ENCODE measurements around the gene ARRDC3. TPM values are rescaled to one million over a fixed set of nuclear protein-coding genes. Genes with fewer than 3 reads are reported as not detected.
"Not testable (repeated sequence)": the region's sequence is repeated elsewhere in the genome, so short reads cannot be mapped to it uniquely, and the experiment has no call there.

Gene ARRDC3, protein sequence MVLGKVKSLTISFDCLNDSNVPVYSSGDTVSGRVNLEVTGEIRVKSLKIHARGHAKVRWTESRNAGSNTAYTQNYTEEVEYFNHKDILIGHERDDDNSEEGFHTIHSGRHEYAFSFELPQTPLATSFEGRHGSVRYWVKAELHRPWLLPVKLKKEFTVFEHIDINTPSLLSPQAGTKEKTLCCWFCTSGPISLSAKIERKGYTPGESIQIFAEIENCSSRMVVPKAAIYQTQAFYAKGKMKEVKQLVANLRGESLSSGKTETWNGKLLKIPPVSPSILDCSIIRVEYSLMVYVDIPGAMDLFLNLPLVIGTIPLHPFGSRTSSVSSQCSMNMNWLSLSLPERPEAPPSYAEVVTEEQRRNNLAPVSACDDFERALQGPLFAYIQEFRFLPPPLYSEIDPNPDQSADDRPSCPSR
- 20.1 TPM for total RNA-seq
- long read RNA-seq, full-length matches to known transcripts = 7 of 14 reads
- long read RNA-seq, partial matches to known transcripts = 0 of 14 reads
- long read RNA-seq, other reads (novel, unspliced or antisense) = 7 of 14 reads

DNA sequence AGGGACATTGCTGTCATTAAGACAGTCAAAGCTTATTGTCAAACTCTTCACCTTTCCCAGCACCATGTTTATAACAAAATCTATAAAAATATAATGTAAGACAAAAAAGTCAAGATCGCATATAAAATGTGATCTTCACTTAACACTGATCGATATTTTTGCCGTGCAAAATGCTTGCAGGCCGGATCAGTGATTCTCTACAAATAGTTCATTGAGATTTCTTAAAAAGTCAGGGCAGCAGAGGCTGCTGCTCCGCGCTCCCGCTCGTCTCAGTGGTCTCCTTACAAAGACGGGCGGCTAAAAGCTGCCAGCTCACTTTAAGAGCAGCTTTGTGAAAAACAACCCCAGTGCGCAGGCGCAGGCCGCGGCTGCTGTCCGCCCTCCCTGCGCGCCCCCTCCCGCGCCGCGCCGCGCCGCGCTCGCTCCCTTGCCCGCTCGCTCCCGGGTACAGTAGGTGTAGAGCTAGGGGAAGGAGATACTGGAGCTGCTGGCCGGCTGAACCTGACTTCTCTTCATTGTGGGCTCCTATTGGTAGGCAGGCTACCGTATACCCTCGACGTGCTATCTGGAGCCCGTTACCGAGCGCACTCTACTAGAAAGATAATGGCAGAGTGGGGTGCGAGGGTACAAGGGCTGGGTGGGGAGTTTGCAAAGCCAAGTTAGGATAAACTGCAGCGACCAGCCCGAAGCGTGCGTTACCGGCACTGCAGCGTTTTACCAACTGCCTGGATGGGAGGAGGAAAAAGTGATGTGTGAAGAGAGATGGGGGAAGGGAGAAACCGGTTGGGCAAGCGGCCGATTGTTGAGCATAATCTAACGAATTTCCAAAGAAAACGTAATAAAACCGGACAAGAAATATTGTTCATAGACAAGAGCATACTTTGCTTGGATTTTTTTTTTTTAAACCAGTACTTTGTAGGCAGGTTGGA, at the start of gene ARRDC3:
ARRDC3 (minus strand) TSS at position 291 of the 929 bp plus-strand sequence; CDS start at position 66, 225 bp downstream.
- intact Hi-C loops (cut with DNase I) = loop anchor here (2.0 to 5.0 kb wide), 3 partner anchors 70 to 506 kb away; no protein-coding TSS in a partner anchor
- DNase-seq (ENCODE audit: low spot score) = peak; percentile 99

DNA sequence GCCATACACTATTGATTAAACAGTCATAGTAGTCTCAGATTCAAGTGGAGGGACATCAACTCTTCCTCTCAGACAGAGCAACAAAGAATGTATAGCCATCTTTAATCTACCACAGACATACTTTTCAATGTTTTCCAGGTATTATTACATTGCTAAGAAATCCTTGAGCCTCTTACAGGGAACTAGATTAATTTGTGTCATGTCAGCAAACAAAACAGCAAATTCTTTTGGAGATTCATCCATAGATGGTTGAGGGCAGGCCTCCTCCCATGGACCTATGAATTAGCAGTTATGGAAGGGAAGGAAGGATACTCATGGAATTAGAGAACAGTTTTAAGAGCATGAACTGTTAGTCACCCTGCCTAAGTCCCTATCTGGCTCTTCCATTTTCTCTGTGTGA, 47.8 kb upstream of the ARRDC3 start:
- DNase-seq (ENCODE audit: low spot score) = no peak

DNA sequence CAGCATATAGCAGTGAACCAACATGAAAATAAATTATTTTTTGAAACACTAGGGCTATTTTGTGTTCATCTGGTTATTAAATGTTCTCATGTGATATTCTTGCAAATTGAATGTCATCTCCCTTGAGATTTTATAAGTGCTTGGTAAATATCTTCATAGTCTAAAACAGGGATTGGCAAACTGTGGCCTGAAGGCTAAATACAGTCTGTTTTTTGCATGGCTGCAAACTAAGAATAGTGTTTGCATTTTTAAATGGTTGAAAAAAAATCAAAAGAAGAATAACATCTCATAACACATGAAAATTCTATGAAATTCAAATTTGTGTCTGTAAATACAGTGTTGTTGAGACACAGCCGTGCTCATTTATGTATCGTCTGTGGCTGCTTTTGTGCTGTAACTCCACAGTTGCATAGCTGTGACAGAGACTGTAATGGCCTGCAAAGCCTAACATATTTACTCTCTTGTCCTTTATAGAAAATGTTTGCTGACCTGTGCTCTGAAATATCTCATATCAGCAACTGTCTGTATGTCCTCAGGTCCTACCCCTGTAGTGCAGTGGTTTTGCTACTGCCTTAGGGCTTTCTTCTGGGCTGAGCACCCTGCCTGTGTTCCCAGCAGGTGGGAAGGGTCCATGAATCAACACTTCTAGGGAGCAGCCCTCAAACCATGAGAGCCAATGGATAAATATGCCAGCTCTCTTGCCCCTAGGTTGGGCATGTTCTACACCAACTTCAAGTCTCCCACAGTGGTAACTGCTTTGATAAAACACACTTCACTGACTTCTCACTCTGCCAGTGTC, 41.7 kb upstream of the ARRDC3 start:
- no peak for DNase-seq (ENCODE audit: low spot score)
- intact Hi-C loops (cut with DNase I) = no loop called here

More for the DNA sequence above, 47.8 kb upstream of the ARRDC3 start:
- intact Hi-C loops (cut with DNase I) = no loop called here

DNA sequence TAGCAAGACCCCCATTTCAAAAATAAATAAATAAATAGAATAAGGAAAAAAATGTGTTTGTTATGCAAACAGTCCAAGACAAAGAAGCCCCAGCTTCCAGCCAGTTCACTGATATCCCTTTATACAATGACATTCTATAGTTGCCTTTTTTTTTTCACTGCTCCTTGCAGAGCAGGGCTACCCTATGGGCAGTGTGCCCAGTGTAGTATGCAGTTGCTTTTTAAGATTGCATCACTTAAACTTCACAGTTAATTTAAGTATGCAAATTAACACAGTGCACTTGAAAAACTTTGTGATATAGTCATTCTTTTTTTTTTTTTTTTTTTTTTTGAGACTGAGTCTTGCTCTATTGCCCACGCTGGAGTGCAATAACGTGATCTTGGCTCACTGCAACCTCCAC, 40.8 kb upstream of the ARRDC3 start:
- no peak for DNase-seq (ENCODE audit: low spot score)
- intact Hi-C loops (cut with DNase I) = no loop called here

DNA sequence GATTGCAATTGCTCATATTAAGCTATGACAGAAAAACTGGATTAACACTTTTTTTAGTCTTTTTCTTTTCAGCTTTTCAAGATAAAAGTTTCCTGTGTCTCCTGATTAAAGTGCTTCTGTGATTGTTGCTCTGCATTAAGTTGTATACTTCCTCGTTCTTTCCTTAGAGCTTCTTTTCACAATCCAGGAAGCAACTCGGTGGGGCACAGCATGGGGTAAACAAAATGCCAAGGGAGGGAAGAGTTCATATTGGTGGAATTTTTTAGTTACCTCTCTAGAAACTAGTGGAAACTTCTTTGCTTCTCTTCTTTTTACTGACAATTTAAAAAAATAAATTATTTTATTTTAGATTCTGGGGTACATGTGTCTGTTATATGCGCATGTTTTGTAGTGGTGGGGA, 37.8 kb upstream of the ARRDC3 start:
- no peak for DNase-seq (ENCODE audit: low spot score)
- intact Hi-C loops (cut with DNase I) = loop anchor here (2.0 kb wide), 1 partner anchor 318 kb away; no protein-coding TSS in a partner anchor

DNA sequence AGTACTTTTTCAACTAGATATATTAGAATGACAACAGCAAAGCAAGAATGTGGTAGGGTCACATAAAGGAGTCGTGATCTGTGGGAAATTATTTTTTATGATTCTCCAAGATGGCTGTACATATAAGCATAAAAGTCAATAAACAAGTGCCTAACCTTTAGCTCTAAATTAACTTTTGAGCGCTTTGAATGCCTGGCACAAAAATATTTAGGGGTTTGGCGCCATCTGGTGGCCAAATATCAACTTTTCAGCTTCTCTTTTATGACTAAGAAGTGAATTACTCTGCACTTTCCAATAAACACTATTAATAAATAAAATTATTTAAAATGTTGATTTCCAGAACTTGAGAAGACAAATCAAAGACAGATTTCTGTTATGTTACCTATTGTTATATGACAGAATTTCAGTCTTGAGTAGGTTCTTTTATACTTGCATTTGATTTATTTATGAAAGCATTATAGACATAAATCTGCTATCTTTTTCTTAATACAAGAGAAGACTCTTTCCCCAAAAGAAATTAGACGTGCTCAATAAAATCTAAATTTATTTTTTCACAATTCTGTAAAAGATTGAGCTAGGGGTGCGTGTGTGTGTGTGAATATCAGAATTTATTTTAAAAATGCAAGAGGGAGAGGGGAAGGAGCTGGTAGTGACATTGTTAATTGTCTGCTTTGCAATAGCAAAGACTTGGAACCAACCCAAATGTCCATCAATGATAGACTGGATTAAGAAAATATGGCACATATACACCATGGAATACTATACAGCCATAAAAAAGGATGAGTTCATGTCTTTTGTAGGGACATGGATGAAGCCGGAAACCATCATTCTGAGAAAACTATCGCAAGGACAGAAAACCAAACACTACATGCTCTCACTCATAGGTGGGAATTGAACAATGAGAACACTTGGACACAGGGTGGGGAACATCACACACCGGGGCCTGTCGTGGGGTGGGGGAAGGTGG, 36.7 kb upstream of the ARRDC3 start:
- intact Hi-C loops (cut with DNase I) = loop anchor here (2.0 to 10.0 kb wide), 3 partner anchors 317 to 555 kb away; no protein-coding TSS in a partner anchor
- DNase-seq (ENCODE audit: low spot score) = no peak

DNA sequence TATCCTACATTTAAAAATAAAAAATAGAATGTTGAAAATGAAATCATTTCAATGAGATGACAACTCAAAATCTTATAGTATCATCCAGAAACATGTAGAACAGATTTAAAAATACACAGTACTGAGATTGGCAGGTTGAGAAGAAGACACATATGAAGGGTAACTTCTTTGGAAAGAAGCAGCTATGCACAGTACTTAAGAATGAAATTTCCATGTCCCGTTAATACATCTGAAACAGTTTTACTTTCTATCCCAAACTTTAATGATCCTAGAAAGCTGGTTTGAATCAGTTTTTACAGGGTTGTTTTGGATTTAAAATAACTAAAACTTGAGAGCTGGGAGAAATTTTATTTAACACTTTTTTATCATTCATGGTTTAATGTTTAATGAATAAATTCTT, 36.0 kb upstream of the ARRDC3 start:
- intact Hi-C loops (cut with DNase I) = loop anchor here (2.0 to 10.0 kb wide), 2 partner anchors 484 to 554 kb away; no protein-coding TSS in a partner anchor
- DNase-seq (ENCODE audit: low spot score) = no peak

DNA sequence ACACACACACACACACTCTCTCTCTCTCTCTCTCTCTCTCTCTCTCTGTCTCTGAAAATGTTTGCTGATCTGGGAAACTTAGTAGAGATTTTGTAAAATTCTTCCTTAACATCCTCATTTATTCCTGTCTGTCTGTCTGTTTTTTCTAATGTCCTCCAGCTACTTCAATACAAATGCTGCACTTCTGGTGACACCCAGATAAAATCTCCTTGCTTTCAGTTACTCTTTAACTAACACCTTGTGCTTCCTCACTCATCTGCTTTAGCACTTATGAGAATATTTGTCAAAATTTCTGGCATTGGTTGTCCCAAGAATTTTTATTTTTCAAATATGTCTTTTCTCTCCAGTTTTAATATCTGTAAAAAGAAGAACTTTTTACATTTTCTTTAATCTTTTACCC, 35.0 kb upstream of the ARRDC3 start:
- no peak for DNase-seq (ENCODE audit: low spot score)
- intact Hi-C loops (cut with DNase I) = loop anchor here (2.0 to 10.0 kb wide), 2 partner anchors 483 to 553 kb away; no protein-coding TSS in a partner anchor

DNA sequence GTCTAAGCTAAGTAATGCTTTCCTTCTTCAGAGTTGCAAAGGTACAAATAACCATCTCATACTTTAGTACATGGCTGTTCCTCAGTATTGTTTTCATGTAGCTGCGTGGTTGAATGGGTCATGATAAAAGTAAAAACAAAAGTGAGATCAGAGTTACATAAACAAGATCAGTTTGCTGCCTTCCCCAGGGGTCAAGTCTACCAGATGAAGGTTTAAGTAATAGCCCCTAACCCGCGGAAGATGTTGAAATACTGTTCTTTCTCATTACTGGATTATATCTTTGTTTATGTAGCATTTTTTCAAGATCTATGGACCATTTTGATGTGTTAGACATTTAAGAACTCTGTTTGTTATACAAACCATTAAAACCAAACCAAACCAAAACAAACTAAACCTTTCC, 34.1 kb upstream of the ARRDC3 start:
- intact Hi-C loops (cut with DNase I) = loop anchor here (10.0 kb wide), 1 partner anchor 482 kb away; no protein-coding TSS in a partner anchor
- no peak for DNase-seq (ENCODE audit: low spot score)

DNA sequence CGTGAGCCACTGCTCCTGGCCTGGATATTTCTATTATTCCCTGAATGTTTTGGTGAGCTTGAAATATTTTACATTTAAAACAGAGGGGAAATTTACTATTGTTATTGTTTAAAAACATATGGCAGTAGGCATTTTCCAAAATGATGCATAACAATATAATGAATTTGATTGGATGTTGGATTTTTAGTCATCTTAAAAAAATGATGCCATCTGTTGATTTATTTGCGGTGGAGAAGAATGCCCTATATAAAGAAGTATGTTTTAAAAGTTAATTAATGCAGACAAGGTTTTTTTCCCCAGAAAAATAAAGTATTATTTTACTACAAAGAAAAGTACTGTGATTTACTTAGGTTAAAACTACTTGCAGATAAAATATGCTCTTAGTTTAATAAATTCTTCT, 33.4 kb upstream of the ARRDC3 start:
- no peak for DNase-seq (ENCODE audit: low spot score)
- intact Hi-C loops (cut with DNase I) = loop anchor here (10.0 kb wide), 1 partner anchor 482 kb away; no protein-coding TSS in a partner anchor

DNA sequence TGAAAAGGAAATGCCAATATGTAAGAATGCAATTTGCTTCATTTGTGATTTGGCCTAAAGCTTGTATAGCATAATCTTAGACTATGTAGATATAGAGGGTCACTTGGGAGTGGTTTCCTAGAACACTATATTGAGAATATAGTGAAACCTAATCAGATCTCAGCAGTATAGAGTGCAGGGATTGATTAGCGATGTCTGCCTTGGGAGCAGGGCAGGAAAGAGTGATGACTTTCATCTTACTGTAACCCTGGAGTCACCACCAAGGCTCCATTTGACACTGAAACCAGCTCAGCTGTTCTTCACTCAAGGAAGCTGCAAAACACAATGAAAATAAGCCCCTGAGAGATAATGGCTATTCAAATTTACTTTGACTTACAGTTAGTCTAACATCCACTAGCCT, 26.2 kb upstream of the ARRDC3 start:
- intact Hi-C loops (cut with DNase I) = no loop called here
- DNase-seq (ENCODE audit: low spot score) = no peak

DNA sequence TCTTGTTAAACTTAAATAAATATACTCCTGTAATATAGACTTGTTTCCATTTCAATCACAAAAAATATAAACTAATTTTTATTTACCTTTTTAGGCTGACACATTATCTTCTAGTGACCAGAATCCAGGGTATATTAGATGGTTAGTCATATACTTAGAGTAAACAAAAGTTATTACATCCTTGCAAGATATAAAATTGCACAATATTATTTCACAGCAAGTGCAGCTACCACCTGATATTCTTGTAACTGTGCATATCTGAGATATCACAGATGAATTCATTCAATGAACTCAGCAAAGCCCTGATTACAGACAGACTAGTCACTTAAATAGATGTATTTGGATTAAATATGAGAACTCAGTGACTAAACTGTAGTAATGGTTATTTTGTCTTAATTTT, 25.6 kb upstream of the ARRDC3 start:
- intact Hi-C loops (cut with DNase I) = no loop called here
- no peak for DNase-seq (ENCODE audit: low spot score)

DNA sequence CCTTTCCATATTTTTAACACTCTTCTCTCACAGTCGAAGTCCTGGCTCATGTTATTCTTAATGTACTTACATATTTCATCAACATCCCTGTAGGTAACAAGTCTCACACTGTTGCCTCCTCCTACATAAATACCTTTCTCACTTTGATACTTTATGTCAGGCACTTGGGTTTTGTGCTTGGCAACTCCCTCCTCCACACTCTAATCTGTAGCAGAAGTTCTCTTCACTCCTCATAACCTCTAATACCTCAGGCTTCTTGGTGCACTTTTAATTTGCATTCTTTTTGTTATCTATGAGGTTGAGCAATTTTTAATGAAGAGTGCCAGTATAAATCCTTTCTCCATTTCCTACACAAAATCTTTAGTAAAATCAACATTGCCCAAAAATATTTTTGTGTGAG, 24.1 kb upstream of the ARRDC3 start:
- intact Hi-C loops (cut with DNase I) = no loop called here

DNA sequence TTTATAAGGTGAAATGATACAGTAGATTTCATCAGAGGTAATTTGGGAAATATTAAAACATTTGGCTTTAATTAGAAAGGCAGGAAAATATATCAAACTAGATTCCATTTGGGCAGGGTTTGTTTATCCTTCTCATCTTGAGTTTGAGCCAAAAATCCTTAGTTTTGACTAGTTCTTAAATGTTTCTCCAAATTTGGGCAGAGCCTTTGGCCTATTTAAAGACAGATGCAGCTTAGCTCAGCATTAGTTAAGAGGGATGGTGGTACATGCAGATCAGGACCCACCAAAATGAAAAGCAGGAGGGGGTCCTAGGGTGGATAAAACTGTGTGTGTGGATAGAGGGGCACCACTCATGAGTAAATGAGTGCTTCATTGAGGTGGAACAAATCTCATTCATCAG, 20.3 kb upstream of the ARRDC3 start:
- intact Hi-C loops (cut with DNase I) = no loop called here
- DNase-seq (ENCODE audit: low spot score) = no peak

More for the DNA sequence above, 24.1 kb upstream of the ARRDC3 start:
- no peak for DNase-seq (ENCODE audit: low spot score)

DNA sequence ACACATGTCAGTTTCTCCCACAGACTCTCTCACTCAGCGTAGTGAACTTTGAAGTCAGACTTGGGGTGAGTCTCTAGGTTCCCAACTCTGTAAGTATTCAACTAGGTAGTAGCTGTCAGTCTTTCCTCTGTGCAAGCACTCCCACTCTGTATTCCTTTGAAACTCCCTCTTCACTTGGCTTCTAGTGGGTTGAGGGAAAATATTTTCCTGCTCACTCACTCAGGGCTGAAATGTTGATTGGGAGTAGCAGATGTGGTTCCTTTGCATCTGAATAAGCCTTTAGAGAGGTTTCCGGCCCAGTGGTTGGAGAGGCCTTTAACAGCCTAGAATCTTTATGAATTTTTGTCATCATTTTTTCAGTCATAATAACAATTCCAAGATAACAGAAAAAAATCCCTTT, 18.1 kb upstream of the ARRDC3 start:
- no peak for DNase-seq (ENCODE audit: low spot score)
- intact Hi-C loops (cut with DNase I) = no loop called here

DNA sequence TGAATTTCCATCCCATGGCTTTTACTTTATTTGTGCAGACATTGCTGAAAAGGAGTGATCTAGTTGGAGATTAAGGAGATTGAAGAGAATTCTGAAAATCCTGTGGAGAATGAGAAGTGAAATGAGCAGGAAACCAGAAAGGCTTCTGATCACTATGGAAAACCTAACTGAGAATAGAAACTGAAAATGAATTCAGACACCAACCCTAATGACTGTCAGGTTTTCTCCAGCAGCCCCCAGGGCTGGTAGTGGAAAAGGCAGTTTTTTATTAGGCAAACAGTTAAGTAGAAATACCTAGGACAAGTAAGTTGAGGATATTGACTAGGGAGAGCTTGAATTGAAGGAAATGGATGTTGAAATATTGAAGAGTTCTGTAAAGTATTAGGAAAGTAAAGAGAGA, 14.7 kb upstream of the ARRDC3 start:
- intact Hi-C loops (cut with DNase I) = no loop called here
- no peak for DNase-seq (ENCODE audit: low spot score)

DNA sequence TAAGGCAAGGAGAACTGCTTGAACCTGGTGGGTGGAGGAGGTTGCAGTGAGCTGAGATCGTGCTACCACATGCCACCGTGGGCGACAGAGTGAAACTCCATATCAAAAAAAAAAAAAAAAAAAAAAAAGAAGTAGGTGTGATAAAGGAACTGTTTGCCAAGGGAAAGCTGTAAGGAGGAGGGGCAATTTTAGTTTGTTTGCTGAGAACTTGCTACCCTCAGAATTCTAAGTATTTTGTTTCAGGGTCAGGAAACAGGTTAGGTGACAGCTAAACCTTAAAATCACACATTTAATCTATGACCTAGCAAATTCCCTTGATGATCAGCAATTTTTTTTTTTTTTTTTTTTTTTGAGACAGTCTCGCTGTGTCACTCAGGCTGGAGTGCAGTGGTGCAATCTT, 7.2 kb upstream of the ARRDC3 start:
- no peak for DNase-seq (ENCODE audit: low spot score)
- intact Hi-C loops (cut with DNase I) = no loop called here

DNA sequence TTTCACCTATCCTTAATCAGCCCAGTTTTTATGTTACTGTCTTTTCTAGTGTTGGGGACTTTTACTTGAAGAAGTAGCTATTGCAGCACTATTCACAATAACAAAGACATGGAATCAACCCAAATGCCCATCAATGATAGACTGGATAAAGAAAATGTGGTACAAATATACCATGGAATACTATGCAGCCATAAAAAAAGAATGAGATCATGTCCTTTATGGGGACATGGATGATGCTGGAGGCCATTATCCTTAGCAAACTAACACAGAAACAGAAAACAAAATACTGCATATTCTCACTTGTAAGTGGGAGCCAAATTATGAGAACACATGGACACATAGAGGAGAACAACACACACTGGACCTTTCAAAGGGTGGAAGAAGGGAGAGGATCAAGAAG, 6.4 kb upstream of the ARRDC3 start:
- intact Hi-C loops (cut with DNase I) = loop anchor here (5.0 kb wide), 1 partner anchor 522 kb away; no protein-coding TSS in a partner anchor
- not testable (repeated sequence) for DNase-seq (ENCODE audit: low spot score)
